HepG2 (cell line): ENCODE data around the gene NDUFV1. TPM values are rescaled to one million over a fixed set of nuclear protein-coding genes. Genes with fewer than 3 reads are reported as not detected.
A peak's percentile ranks its signal among the peaks of the same experiment; 100 is the strongest.
"Not testable (repeated sequence)": the region's sequence is repeated elsewhere in the genome, so short reads cannot be mapped to it uniquely, and the experiment has no call there.

ENCODE experiments used
- ATAC-seq: fragments of 200-7000 bp; cut with Tn5 transposase; 3 replicates; pipeline ENCODE4 v1.9.1; 2020; ENCODE audit warnings: mild to moderate bottlenecking, moderate library complexity
- BruUV-seq: library from RNA; stranded (reverse); fragments of 400-500 nt; replicated peaks from 2 replicates; lab custom pipeline; 2021; lab: Mats Ljungman, UMichigan
- CTCF ChIA-PET: fragments of 300-600 bp; formaldehyde crosslinking; extraction: SDS; loops from one replicate; lab custom pipeline; 2021; ENCODE audit warnings: low total read pairs, inconsistent platforms, low intra/inter-chr PET ratio; lab: Yijun Ruan, JAX
- POLR2A ChIA-PET: fragments of 350-600 bp; sonication (Branson Sonifier 250); formaldehyde crosslinking; loops from one replicate; lab custom pipeline; 2020; ENCODE audit warnings: antibody characterized with exemption, inconsistent platforms; lab: Yijun Ruan, JAX
- DNase-seq: peaks from one replicate; pipeline ENCODE4 v3.0.0-alpha.2; 2015; ENCODE audit warnings: low spot score
- FAIRE-seq: peaks from 3 replicates; lab custom pipeline; 2011; peaks lifted over from hg19 to GRCh38; lab: Jason Lieb, UNC
- H2AFZ ChIP-seq: one replicate; pipeline ENCODE4 v1.6.1; 2011; ENCODE audit warnings: low read length, inconsistent platforms
- H3K27ac ChIP-seq: fragments of 300-600 bp; 3 replicates; pipeline ENCODE4 v1.8.0; 2011; ENCODE audit warnings: mixed run types, mild to moderate bottlenecking, mixed read lengths, low read length, inconsistent platforms; ENCODE audit not compliant: insufficient read depth; ENCODE audit errors: extremely low read length
- H3K27me3 ChIP-seq, 2 experiments: fragments of 200-600 bp in 1 of 2; 2 replicates in 1 of 2; 3 replicates in 1 of 2; pipeline versions ENCODE4 v1.6.0 to v1.8.0; 2011; ENCODE audit warnings: low read length in 2 of 2, mild to moderate bottlenecking in 2 of 2, moderate library complexity in 2 of 2, inconsistent platforms in 1 of 2; ENCODE audit not compliant: insufficient read depth in 2 of 2, control insufficient read depth in 1 of 2
- H3K36me3 ChIP-seq, 2 experiments: fragments of 200-600 bp in 1 of 2; replicated peaks in 1 of 2; 2 replicates in 1 of 2; 3 replicates in 1 of 2; pipeline versions ENCODE4 v1.5.1 to v1.8.0; 2011; ENCODE audit warnings: low read length in 2 of 2, inconsistent platforms in 1 of 2; ENCODE audit not compliant: insufficient read depth in 2 of 2, control insufficient read depth in 1 of 2
- H3K4me1 ChIP-seq: 2 replicates; pipeline ENCODE4 v1.5.1; 2012; ENCODE audit warnings: low read length, inconsistent platforms; ENCODE audit not compliant: insufficient read depth
- H3K4me2 ChIP-seq: 2 replicates; pipeline ENCODE4 v1.6.0; 2011; ENCODE audit warnings: low read depth, low read length, inconsistent platforms
- H3K4me3 ChIP-seq, 3 experiments: fragments of 200-600 bp in 1 of 3; sonication (generic), shearing (Covaris generic) in 1 of 3; replicated peaks in 1 of 3; 2 replicates each; pipeline ENCODE4 v1.5.1; 2011 to 2016; ENCODE audit warnings: low read length in 3 of 3, inconsistent platforms in 2 of 3, low read depth in 2 of 3, mild to moderate bottlenecking in 2 of 3, control low read depth in 1 of 3, mixed read lengths in 1 of 3; ENCODE audit not compliant: insufficient read depth in 1 of 3
- H3K79me2 ChIP-seq: one replicate; pipeline ENCODE4 v1.6.1; 2011; ENCODE audit warnings: low read length, inconsistent platforms; ENCODE audit not compliant: insufficient read depth
- H3K9ac ChIP-seq: 2 replicates; pipeline ENCODE4 v1.6.0; 2011; ENCODE audit warnings: mild to moderate bottlenecking, low read depth, low read length, inconsistent platforms; ENCODE audit not compliant: insufficient read depth
- H3K9me3 ChIP-seq: 2 replicates; pipeline ENCODE4 v1.5.1; 2012; ENCODE audit warnings: mild to moderate bottlenecking, low read length
- H4K20me1 ChIP-seq: 2 replicates; pipeline ENCODE4 v1.6.0; 2011; ENCODE audit warnings: inconsistent platforms, mild to moderate bottlenecking, low read length, moderate library complexity; ENCODE audit not compliant: insufficient read depth
- CEBPG ChIP-seq: IDR thresholded peaks from 2 replicates; pipeline ENCODE4 v1.6.1; 2016
- FOSL2 ChIP-seq: sonication (generic); formaldehyde crosslinking; IDR thresholded peaks from 2 replicates; pipeline ENCODE4 v1.4.0; 2020; ENCODE audit warnings: missing genetic modification reagents
- GATAD2A ChIP-seq: IDR thresholded peaks from 2 replicates; pipeline ENCODE4 v1.6.1; 2016
- NFYB ChIP-seq: sonication (generic); formaldehyde crosslinking; IDR thresholded peaks from 2 replicates; pipeline ENCODE4 v1.4.0; 2020; ENCODE audit warnings: missing genetic modification reagents
- PATZ1 ChIP-seq: sonication (generic); formaldehyde crosslinking; IDR thresholded peaks from 2 replicates; pipeline ENCODE4 v1.4.0; 2020; ENCODE audit warnings: missing genetic modification reagents
- POLR2G ChIP-seq: fragments of 200-400 bp; formaldehyde crosslinking; IDR thresholded peaks from 2 replicates; pipeline ENCODE4 v1.6.1; 2018; ENCODE audit warnings: mild to moderate bottlenecking, low read depth, low read length, moderate library complexity
- SOX6 ChIP-seq, 2 experiments: fragments of 450-650 bp in 1 of 2; sonication (generic) in 1 of 2; formaldehyde crosslinking in 1 of 2; IDR thresholded peaks; 2 replicates each; pipeline versions ENCODE4 v1.4.0 to v1.6.1; 2017 to 2020; ENCODE audit warnings: antibody characterized with exemption in 1 of 2, mild to moderate bottlenecking in 1 of 2, missing genetic modification reagents in 1 of 2
- TCF7 ChIP-seq: sonication (generic); IDR thresholded peaks from 2 replicates; pipeline ENCODE4 v1.6.1; 2016; ENCODE audit warnings: antibody characterized with exemption, low read depth
- UBTF ChIP-seq: sonication (generic); formaldehyde crosslinking; IDR thresholded peaks from 2 replicates; pipeline ENCODE4 v1.4.0; 2020; ENCODE audit warnings: mild to moderate bottlenecking, missing genetic modification reagents
- ZNF687 ChIP-seq: sonication (generic); formaldehyde crosslinking; IDR thresholded peaks from 2 replicates; pipeline ENCODE4 v1.5.1; 2020; ENCODE audit warnings: mild to moderate bottlenecking, missing genetic modification reagents, moderate library complexity
- WGBS: methylation state at CpG from one replicate; pipeline ENCODE4 v1.1.6; 2017; ENCODE audit warnings: low lambda C conversion rate; 5-methylcytosine and 5-hydroxymethylcytosine counted together
- in situ Hi-C: cut with HindIII; loops from 2 replicates; pipeline ENCODE4 v1.10.0; 2017; ENCODE audit warnings: low pct_unique_long_range_greater_than_20kb; ENCODE audit not compliant: extremely low pct_ligation_motif_present
- intact Hi-C: fragments of 100-400 bp; cut with micrococcal nuclease; formaldehyde crosslinking; loops from one replicate; pipeline ENCODE4 v1.10.0; 2022; ENCODE audit not compliant: unreplicated experiment
- polyA plus RNA-seq, 8 experiments: library from polyadenylated mRNA; depleted of rRNA in 3 of 8; stranded (reverse) in 7 of 8; unstranded in 1 of 8; fragments of >200 nt; fragmentation: Illumina TruSeq in 4 of 8; extraction: Trizol in 4 of 8; gene quantifications; 2 replicates each; pipeline versions ENCODE4 v1.2.1 to v1.2.3, GENCODE V29; 2011 to 2016; ENCODE audit warnings: low read depth in 4 of 8, missing spikeins in 1 of 8, mixed read lengths in 1 of 8; ENCODE audit not compliant: insufficient read depth in 1 of 8
- total RNA-seq, 5 experiments: library from RNA; depleted of rRNA; stranded (reverse); fragments of >200 nt; fragmentation: Illumina TruSeq; extraction: Trizol; gene quantifications; 2 replicates each; pipeline ENCODE4 v1.2.3, GENCODE V29; 2016; ENCODE audit warnings: low read depth in 1 of 5

Gene NDUFV1
- total and polyA plus RNA-seq, 2 of the 13 experiments (the other 11 are each of a cell fraction or from before 2014, with no cell fraction given): 88.9 to 137 TPM

GRCh38 chr11:67622905-67623304, 16.2 kb downstream of the NDUFV1 start (continued):
- TF ChIP-seq ZNF687: peak; percentile 49
- TF ChIP-seq PATZ1 (CRISPR knock-in tag): peak; percentile 36; the same call in 1 of the 2 replicates
- TF ChIP-seq TCF7: peak; percentile 55
- TF ChIP-seq GATAD2A: 0 out of 2 replicates have a peak, but pooled peaks have one; percentile 15
- TF ChIP-seq UBTF (CRISPR knock-in tag): peak; percentile 25; the same call in 1 of the 2 replicates
- peak; percentile 35; the same call in 1 of the 2 replicates for TF ChIP-seq POLR2G
- TF ChIP-seq NFYB (CRISPR knock-in tag): peak; percentile 66
- peak; percentile 83 for TF ChIP-seq FOSL2
- peak; percentile 50; the same call in 1 of the 2 replicates for TF ChIP-seq CEBPG
- not testable (repeated sequence) for TF ChIP-seq SOX6 (IDR thresholded peaks at IDR 0.05)
- 0 out of 2 replicates have a peak, but pooled peaks have one; percentile 26 for TF ChIP-seq SOX6 (CRISPR knock-in tag; IDR thresholded peaks at IDR 0.05)

- intact Hi-C loops, H3K27ac ChIP-seq, CTCF ChIA-PET, H4K20me1 ChIP-seq, H3K4me3 ChIP-seq, H3K27me3 ChIP-seq, BruUV-seq, H3K79me2 ChIP-seq, DNase-seq, H3K36me3 ChIP-seq, in situ Hi-C loops, H3K9ac ChIP-seq, H2AFZ ChIP-seq, H3K9me3 ChIP-seq, FAIRE-seq, ATAC-seq: not testable (repeated sequence)
- 100% methylated on average over 1 of the region's 1 CpG for WGBS
- POLR2A ChIA-PET: interaction anchor here (1.3 kb wide), 1 partner anchor 8 kb away, joined by 5 read pairs; no protein-coding TSS in a partner anchor
- Histone ChIP-seq H3K4me2 (0 out of 2 replicates have a peak overlapping the region, but pooled peaks have one; percentile 9), H3K4me1 (peaks cover 22% of the 10 kb centered on the region)
Measured at GRCh38 chr11:67623795-67624194, 17.1 kb downstream of the NDUFV1 start.
